Measurements from ENCODE around the gene TEX13D. TPM values are rescaled to one million over a fixed set of nuclear protein-coding genes. Genes with fewer than 3 reads are reported as not detected.

The TEX13D gene
- total RNA-seq, 1 donor from 2014 or later: not detected

GRCh38 chrX:124348885-124349453, 16.5 kb downstream of the TEX13D start:
- ATAC-seq: no peak

- no peak for ATAC-seq
Measured at GRCh38 chrX:124354648-124355047, 22.2 kb downstream of the TEX13D start.

- no peak for ATAC-seq
Measured at GRCh38 chrX:124358800-124359383, 26.4 kb downstream of the TEX13D start.

GRCh38 chrX:124362072-124362471, 29.6 kb downstream of the TEX13D start:
- no peak for ATAC-seq

DNA sequence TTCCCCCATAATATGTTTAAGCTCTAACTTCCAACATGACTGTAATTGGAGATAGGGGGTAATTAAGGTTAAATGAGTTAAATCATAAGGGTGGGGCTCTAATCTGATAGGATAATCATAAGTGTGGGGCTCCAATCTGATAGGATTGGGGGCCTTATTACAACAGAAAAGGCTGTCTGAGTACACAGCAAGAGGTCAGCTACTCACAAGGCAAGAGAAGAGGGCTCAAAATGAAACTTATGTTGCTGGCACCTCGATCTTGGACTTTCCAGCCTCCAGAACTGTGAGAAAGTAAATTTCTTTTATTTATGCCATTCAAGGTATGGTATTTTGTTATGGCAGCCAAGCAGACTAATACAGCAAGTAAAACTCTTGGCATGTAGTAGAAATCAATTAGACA, 30.3 kb downstream of the TEX13D start:
- ATAC-seq: no peak

GRCh38 chrX:124369722-124370121, 37.3 kb downstream of the TEX13D start:
- ATAC-seq: no peak

GRCh38 chrX:124373348-124373747, 40.9 kb downstream of the TEX13D start:
- ATAC-seq: no peak

- ATAC-seq: no peak
Measured at GRCh38 chrX:124378643-124379042, 46.2 kb downstream of the TEX13D start.

- no peak for ATAC-seq
Measured at GRCh38 chrX:124383354-124383753, 50.9 kb downstream of the TEX13D start.

- ATAC-seq: no peak
Measured at GRCh38 chrX:124386401-124386800, 53.9 kb downstream of the TEX13D start.

Other genes starting within 250 kb of the TEX13D start
- 0.16 TPM for gene SH2D1A, start 13.9 kb downstream of the TEX13D start, total RNA-seq